Measurements from ENCODE around the gene ADAM12.

DNA sequence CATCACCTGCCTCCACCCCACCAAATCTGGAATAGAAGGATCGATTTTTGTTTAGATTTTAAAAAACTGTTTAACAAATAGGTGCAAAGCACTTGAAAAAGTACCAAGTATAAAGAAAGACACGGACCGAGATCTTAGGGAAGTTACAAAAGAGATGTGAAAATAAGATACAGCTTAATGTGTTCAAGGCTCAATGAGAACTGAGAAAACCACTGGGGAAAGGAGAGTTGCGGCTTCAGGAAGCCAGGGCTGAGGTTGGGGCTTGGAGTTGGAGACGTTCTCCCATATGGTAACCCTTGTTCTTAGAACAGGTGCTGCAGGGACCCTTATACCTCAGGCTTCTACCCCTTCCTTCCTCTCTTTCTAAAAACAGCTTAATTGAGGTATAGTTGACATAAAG, 351.8 kb downstream of the ADAM12 start:
- TF ChIP-seq, protein P1, sequence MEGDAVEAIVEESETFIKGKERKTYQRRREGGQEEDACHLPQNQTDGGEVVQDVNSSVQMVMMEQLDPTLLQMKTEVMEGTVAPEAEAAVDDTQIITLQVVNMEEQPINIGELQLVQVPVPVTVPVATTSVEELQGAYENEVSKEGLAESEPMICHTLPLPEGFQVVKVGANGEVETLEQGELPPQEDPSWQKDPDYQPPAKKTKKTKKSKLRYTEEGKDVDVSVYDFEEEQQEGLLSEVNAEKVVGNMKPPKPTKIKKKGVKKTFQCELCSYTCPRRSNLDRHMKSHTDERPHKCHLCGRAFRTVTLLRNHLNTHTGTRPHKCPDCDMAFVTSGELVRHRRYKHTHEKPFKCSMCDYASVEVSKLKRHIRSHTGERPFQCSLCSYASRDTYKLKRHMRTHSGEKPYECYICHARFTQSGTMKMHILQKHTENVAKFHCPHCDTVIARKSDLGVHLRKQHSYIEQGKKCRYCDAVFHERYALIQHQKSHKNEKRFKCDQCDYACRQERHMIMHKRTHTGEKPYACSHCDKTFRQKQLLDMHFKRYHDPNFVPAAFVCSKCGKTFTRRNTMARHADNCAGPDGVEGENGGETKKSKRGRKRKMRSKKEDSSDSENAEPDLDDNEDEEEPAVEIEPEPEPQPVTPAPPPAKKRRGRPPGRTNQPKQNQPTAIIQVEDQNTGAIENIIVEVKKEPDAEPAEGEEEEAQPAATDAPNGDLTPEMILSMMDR (IDR thresholded peaks at IDR 0.05) = no peak
- no peak for TF ChIP-seq POLR2A (IDR thresholded peaks at IDR 0.05)
